Caki2 (cell line): ENCODE measurements around the gene HOXA9. TPM values are rescaled to one million over a fixed set of nuclear protein-coding genes. Genes with fewer than 3 reads are reported as not detected.

ENCODE experiments used
- DNase-seq: peaks from one replicate; pipeline ENCODE4 v3.0.0-alpha.2; 2015; ENCODE audit warnings: low read depth
- in situ Hi-C: cut with HindIII; loops from 2 replicates; pipeline ENCODE4 v1.10.0; 2016; ENCODE audit warnings: low sequenced_read_pairs, low pct_unique_long_range_greater_than_20kb, mixed read lengths
- total RNA-seq: library from RNA; depleted of rRNA; stranded (reverse); fragments of >200 nt; shearing (Covaris generic); gene quantifications from 2 replicates; pipeline ENCODE4 v1.2.3, GENCODE V29; 2014; ENCODE audit warnings: low replicate concordance

The HOXA9 gene
- total RNA-seq, 1 experiment from 2014 or later: 46.9 TPM

- in situ Hi-C loops: no loop called here
Measured at GRCh38 chr7:27180431-27181420, 15.4 kb upstream of the HOXA9 start.

GRCh38 chr7:27179503-27180430 lies 14.4 kb upstream of the HOXA9 start:
- peak; percentile 90 for DNase-seq
- in situ Hi-C loops: no loop called here

More at GRCh38 chr7:27180431-27181420, 15.4 kb upstream of the HOXA9 start:
- DNase-seq: no peak

DNA sequence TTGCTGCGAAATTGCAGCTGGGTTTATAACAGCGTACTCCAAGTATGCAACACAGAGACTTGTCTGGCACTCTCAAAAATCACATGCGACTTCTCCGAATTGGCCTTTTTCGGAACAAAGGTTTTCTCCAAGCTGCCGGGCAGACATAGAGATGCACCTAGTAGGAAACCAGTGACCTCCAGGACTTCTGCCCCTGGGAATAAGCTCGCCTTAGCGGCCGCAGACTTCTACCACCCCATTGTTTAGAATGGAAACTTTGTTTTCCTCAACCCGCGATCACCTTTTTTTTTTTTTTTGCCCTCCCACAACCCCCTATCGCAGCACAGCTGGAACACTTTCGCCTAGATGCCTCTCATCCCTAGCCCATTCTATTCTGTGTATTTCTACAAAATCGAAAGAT lies 13.7 kb upstream of the HOXA9 start:
- in situ Hi-C loops: no loop called here
- no peak for DNase-seq

DNA sequence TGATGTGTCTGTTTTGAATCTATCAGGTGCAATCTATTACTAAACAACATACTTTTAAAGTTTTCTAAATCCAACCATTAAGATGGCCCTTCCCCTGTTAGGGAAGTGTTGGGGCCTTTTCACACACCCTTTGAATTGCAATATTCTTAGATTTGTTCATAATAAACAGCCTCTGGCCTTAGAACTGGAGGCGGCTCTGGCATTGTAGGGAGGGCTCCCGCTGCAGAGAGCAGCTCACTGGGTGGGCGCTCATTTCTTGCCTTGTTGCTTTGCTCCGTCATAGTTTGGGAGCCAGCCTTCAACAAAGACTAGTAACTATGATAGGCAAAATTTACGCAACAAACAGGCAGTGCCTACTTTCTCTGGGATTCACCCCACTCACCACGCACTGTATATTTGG lies 13.0 kb upstream of the HOXA9 start:
- in situ Hi-C loops: no loop called here
- peak; percentile 26 for DNase-seq

GRCh38 chr7:27177795-27178320 lies 12.5 kb upstream of the HOXA9 start:
- in situ Hi-C loops: no loop called here
- DNase-seq: peak; percentile 34

- peak; percentile 47 for DNase-seq
- in situ Hi-C loops: no loop called here
Measured at GRCh38 chr7:27176962-27177794, 11.8 kb upstream of the HOXA9 start.

DNA sequence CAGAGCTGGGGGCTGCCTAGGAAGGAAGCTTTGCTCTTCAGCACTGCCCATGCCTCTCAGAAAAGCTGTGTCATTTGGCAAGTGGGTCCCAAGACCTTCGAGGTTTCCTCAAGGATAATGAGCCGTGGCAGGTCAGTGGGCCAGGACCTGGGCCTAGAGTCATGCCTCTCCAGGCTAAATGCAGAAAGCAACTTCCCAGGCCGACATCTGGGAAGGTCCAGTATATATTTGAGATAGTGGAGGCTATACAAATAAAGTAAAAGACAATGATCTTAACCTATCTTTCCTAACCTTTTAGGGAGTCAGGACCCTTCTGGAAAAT lies 11.1 kb upstream of the HOXA9 start:
- peak; percentile 38 for DNase-seq
- in situ Hi-C loops: no loop called here

DNA sequence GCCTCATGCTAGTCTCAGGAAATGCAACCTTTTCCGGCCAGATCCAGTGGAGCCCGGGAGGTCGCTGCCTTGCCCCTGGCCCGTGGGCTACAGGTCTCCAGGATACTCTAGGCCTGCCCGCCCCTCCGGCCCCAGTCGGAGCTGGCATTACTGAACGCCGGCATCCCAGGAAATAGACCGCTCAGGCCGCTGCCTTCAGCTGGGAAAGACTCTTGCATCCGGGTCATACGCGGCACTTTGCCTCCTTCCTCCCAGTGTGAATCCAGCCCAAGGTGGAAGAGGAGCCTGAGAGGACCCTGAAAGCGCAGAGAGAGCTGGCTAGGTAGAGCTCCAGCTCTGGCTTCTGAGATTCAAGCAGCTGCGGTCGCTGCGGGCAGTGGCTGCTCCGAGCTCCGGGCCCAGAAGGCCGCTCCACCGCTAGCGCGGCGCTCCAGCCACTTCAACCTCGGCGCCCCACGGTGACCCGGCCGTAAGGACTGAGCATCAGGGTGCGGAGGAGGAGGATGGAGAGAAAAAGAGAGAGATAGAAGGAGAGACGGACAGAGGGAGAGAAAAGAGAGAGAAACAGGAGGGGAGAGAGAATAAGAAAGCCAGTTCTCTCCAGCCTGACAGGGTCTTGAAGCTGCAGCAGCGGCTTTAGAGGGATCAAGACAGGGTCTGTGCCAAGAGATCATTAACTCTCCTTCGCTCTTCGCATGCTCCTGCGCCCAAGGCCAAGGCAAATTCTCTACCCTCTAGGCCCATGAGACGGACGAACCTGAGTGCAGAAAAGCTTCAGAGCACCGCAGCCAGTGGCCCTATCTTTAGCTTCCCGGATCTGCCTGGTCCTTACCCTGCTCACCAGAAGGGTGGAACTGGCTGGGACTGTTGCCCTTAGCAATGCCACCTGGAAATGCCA lies 10.5 kb upstream of the HOXA9 start:
- in situ Hi-C loops: no loop called here
- peak; percentile 35 for DNase-seq

- in situ Hi-C loops: no loop called here
- peak; percentile 79 for DNase-seq
Measured at GRCh38 chr7:27174874-27175625, 9.7 kb upstream of the HOXA9 start.

DNA sequence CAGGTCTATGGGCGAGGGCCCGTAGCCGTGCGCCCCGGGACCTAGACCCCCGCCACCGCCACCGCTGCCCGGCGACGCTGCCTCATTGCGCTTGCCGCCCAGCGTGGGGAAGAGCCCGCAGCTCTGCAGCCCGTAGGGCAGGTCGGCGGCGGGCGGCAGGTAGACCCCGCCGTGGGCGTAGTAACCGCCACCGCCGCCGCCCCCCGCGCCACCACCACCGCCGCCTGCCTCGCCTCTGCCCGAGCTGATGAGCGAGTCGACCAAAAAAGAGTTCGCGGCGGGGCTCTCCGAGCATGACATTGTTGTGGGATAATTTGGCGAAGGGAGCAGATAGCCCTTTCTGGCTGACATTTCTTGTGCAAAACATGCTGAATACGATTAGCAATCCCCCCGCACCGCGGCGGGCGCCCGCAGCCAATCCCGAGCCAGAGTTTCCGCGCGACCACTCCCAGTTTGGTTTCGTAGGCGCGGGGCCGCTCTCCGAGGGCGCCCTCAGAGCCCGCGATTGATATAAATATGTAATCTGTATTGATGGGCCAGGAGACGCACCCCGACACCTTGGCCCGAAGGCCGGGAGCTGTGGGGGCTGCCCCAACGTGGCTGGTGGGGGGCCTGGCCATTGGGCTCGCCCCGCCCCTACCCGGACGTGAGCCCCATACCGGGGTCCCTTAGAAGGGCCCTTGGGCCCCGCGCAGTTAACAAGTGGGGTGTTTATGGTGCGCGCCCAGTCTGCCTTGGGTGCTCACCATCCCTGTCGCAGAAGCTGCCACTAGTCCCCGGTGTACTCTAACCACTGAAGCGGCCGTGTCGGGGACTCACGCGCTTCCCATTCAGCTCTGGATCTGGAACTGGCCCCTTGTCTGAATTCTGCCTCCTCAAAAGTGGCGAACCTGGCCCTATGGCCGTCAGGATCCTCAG lies 8.9 kb upstream of the HOXA9 start, which contains the start of gene HOXA10:
Gene HOXA10, minus strand, starts transcription at position 365 of the 918 bp plus-strand sequence. Its CDS starts 14 bp downstream, at position 351.
- in situ Hi-C loops: no loop called here
- peak; percentile 66 for DNase-seq

DNA sequence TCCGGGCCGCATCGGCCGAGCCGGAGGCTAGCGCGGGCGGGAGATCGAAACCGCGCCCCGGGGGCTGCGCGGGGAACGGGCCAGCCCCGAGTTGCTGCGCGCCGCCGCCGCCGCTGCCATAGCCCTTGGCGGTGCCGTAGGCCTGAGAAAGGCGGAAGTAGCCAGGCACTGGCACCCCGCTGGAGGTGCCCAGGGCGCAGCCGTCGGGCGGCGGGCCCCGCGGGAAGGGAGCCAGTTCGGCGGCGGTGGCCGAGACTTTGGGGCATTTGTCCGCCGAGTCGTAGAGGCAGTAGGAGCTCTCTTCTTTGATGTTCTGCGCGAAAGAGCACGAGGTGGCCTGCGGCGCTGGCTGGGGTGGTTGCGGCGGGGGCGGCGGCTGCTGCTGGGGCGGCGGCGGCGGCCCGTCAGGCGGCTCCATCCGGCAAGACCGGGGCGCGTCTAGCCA lies 8.2 kb upstream of the HOXA9 start:
- in situ Hi-C loops: no loop called here
- DNase-seq: peak; percentile 65

- DNase-seq: peak; percentile 87
- in situ Hi-C loops: no loop called here
Measured at GRCh38 chr7:27172823-27173510, 7.6 kb upstream of the HOXA9 start.

DNA sequence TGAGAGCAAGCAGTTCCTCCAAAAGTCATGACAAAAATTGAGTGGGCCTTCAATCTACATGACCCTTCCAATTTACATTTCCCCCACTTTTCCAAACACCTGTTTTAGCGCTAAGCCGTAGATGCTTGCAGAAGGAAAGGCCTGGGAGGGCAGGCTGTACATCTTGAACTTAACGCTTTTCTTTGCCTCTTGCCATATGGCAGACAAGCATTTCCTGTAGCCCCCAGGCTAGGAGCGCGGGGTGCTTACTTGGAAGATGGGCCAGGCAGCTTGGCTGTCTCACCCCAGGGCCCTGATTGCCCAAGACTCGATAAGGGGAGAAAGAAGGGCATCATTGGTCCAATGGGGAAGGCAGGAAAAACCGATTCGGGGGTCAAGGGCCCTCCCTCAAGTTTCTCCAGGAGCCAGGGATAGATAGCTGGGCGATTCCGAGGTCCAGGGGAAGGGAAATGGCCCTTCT lies 7.0 kb upstream of the HOXA9 start:
- in situ Hi-C loops: no loop called here
- peak; percentile 62 for DNase-seq

- peak; percentile 70 for DNase-seq
- in situ Hi-C loops: no loop called here
Measured at GRCh38 chr7:27171637-27172314, 6.4 kb upstream of the HOXA9 start.
